ENCODE results near the gene SLC12A1.

DNA sequence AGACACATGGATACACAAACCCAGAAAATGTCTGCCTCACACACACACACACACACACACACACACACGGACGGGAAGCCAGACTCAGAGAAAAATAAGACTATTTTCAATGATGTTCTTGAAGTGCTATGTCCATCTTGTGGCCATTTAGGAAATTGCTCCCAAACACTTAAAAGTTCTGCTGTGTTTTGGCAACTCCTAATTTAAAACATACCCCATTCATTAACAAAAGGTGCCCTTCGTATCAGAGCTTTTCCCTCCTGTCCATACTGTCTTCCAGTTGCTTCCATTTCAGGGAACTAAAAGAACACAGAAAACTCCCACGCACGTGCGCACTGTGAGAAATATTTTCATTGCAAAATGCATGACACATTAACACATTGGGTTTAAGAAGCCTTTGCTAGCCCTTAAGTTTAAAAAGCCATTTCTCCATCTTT, 44.6 kb downstream of the SLC12A1 start:
- TF ChIP-seq, protein P1, sequence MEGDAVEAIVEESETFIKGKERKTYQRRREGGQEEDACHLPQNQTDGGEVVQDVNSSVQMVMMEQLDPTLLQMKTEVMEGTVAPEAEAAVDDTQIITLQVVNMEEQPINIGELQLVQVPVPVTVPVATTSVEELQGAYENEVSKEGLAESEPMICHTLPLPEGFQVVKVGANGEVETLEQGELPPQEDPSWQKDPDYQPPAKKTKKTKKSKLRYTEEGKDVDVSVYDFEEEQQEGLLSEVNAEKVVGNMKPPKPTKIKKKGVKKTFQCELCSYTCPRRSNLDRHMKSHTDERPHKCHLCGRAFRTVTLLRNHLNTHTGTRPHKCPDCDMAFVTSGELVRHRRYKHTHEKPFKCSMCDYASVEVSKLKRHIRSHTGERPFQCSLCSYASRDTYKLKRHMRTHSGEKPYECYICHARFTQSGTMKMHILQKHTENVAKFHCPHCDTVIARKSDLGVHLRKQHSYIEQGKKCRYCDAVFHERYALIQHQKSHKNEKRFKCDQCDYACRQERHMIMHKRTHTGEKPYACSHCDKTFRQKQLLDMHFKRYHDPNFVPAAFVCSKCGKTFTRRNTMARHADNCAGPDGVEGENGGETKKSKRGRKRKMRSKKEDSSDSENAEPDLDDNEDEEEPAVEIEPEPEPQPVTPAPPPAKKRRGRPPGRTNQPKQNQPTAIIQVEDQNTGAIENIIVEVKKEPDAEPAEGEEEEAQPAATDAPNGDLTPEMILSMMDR (conservative IDR thresholded peaks at IDR 0.05 in 1 of 2, IDR thresholded peaks at IDR 0.05 in 1 of 2; ENCODE audit: extremely low read depth in 1 of 2, insufficient read depth in 1 of 2, low read depth in 1 of 2, low read length in 2 of 2): peak; percentile 62 to 67
- no peak for TF ChIP-seq EZH2 (IDR thresholded peaks at IDR 0.05; ENCODE audit: borderline replicate concordance, low read length)

Measured in mammary epithelial cell (primary cell).